Inflammatory macrophage treated with lipopolysaccharide for 4 hours (primary cell): Measurements from ENCODE around the gene HLA-G.

Source experiments
- DNase-seq: peaks from one replicate; pipeline ENCODE4 v3.0.0-alpha.2; 2020

HLA-G gene

DNA sequence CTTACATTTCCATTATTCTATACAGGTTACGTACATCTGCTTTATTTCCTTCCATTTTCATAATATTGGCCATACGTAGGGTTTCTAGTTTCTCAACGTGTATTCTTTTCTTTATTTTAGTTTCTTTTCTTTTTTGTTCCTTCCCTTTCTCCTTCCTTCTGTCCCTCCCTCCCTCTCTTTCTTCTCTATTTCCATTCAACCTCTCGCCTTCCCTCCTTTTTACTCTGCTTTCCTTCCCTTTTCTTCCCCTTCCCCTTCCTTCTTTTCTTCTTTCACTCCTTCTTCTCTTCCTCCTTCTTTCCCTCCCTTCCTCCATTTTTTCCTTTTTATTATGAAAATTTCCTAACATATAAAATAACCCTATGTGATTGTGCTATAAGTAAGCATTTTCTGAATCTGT, 8.7 kb upstream of the HLA-G start:
- DNase-seq = no peak

DNA sequence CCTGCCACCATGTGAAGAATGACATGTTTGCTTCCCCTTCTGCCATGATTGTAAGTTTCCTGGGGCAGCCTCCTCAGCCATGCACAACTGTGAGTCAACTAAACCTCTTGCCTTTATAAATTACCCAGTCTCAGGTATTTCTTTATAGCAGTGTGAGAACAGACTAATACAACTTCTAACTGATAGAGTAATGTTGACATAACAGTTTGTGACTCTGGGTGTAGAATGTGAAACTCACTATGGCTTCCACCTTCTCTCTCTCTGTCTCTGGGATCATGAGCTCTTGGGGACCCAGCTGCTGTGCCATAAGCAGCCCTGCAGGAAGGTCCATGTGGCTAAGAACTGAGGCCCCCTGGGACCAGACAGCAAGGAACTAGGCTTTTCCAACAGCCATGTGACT, 3.5 kb upstream of the HLA-G start:
- DNase-seq = no peak

GRCh38 chr6:29825848-29826247, 1.8 kb upstream of the HLA-G start:
- no peak for DNase-seq

GRCh38 chr6:29826271-29826670, 1.4 kb upstream of the HLA-G start:
- DNase-seq = no peak

GRCh38 chr6:29828471-29828797, 809 bp downstream of the HLA-G start:
- no peak for DNase-seq

- DNase-seq = no peak
Measured at GRCh38 chr6:29829766-29830165, 2.1 kb downstream of the HLA-G start.

DNA sequence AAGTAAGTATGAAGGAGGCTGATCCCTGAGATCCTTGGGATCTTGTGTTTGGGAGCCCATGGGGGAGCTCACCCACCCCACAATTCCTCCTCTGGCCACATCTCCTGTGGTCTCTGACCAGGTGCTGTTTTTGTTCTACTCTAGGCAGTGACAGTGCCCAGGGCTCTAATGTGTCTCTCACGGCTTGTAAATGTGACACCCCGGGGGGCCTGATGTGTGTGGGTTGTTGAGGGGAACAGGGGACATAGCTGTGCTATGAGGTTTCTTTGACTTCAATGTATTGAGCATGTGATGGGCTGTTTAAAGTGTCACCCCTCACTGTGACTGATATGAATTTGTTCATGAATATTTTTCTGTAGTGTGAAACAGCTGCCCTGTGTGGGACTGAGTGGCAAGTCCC, 2.8 kb downstream of the HLA-G start:
- no peak for DNase-seq

GRCh38 chr6:29831776-29832175, 4.2 kb downstream of the HLA-G start:
- no peak for DNase-seq

DNA sequence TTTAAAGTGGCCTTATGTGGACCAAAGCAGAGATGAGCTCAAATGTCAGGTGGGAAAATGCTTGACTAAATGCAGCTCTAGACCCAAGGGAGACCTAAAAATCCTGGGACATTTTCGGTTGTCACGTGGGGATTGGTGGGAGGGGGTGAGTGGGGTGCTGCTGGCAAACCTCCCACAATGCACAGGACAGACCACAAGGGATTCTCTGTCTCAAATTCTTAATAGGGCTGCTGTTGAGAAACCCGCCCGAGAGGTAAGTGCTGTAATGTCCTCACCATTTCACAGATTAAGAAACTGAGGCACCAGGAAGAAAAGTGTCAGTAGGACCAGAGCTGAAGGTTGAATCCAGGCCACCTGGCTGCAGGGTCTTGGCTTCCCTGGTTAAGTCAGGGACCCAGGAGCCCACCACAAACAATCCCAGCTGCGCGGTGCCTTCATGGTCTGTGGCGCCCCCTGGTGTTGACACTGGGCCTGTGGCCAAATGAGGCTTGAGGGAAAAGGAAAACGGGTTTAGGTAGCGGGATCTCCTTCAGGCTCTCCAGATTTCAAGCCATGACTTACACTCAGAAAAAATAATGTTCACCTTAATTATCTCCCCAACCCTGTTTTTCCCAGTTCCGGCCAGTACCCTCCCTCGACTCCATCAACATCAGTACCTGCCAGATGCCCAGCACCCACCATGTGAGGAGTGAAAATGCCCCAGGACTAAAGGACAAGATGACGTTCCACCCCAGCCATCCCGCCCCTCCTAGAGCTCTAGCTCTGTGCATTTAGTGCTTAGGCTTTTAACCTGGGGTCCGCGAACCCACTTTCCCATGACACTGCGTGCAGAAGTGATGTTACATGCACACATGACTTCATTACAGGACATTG, 7.2 kb downstream of the HLA-G start:
- peak; percentile 27 for DNase-seq

- DNase-seq = no peak
Measured at GRCh38 chr6:29839917-29840316, 12.3 kb downstream of the HLA-G start.

- DNase-seq = no peak
Measured at GRCh38 chr6:29841030-29841429, 13.4 kb downstream of the HLA-G start.

DNA sequence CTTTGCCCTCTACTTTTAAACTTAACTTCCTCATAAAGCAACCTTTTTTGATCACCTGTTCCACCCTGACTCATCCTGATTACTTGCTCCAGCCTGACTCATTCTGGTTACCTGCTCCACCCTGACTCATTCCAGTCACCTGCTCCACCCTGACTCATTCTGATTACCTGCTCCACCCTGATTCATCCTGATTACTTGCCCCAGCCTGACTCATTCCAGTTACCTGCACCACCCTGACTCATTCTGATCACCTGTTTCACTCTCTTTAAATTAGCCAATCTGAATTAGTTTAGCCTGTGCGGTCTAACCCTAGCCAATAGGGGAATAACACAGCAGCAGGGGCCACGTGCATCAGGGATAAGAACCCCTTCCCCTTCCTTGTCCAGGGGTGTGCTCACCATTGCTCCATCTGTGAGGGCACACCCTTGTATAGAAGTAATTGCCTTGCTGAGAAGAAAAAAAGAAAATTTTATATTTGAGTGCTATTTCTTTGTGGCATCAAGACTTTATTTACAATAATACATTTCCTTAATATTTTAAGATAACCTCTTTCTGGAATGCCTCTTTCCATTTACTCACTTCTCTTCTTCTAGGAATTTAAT, 17.9 kb downstream of the HLA-G start:
- DNase-seq = no peak

GRCh38 chr6:29847871-29848630, 20.4 kb downstream of the HLA-G start:
- DNase-seq = peak; percentile 65

- DNase-seq = peak; percentile 63
Measured at GRCh38 chr6:29850011-29850553, 22.5 kb downstream of the HLA-G start.

- no peak for DNase-seq
Measured at GRCh38 chr6:29851190-29851589, 23.6 kb downstream of the HLA-G start.

DNA sequence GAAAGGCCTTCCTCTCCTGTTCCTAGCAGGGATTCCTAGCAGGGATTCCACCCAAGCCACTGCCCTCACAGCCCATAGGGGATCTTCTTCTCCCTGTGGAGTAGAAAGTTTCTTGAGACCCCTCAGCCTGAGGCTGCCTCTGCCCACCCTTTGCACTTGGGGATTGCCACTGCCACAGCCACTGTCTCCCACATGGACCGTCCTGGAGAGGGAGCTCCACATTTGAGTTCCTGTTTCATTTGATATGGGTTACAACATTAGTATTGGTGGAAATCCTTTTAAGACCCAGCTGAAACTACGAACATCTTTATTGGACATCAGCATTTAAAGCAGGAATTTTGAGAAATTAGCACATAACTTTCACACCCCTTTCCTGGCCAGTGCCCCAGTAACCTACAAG, 25.6 kb downstream of the HLA-G start:
- DNase-seq = peak; percentile 22

DNA sequence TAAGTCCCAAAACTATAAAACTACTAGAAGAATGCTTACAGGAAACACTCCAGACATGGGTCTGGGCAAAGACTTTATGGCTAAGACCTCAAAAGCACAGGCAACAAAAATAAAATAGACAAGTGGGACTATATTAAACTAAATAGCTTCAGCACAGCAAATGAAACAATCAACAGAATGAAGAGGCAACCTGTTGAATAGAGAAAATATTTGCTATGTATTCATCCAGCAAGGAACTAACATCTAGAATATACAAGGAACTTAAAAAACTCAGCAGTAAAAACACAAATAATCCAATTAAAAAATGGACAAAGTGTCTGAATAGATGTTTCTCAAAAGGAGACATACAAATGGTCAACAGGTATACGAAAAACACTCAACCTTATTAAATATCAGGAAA, 30.4 kb downstream of the HLA-G start:
- DNase-seq = no peak

DNA sequence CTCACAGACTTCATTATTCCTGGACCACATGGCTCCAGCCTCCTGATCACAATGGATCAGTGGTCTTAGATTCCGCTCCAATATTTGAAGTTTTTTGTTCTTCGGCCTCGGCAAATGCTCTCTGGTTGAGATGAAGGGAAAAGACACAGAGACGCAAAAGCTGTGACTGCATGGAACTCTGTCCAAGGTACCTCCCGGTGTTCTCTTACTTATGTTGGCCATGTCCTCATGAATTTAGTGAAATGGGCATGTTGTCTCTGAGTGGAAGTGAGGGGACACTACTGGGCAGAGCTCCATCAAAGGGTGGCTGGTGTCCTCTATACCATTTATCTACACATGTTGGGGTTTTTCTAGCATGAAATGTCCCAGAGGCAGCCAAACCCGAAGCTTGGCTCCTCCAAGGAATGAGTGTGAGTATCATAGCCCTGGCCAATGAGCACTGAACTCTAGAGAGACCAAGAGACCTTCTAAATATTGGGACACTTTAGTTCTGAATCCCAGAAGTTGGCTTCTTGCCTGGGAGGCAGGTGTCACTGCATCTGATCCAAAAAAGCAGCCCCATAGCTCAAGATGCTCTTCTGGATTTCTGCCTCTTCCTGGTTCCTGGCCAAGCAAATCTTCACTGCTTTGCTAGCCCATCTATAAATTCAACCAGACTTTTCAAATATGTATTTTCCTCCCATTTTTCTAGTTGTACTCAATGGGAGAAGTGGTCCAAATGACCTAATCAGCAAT, 34.1 kb downstream of the HLA-G start:
- DNase-seq = no peak

- no peak for DNase-seq
Measured at GRCh38 chr6:29864037-29864810, 36.6 kb downstream of the HLA-G start.

DNA sequence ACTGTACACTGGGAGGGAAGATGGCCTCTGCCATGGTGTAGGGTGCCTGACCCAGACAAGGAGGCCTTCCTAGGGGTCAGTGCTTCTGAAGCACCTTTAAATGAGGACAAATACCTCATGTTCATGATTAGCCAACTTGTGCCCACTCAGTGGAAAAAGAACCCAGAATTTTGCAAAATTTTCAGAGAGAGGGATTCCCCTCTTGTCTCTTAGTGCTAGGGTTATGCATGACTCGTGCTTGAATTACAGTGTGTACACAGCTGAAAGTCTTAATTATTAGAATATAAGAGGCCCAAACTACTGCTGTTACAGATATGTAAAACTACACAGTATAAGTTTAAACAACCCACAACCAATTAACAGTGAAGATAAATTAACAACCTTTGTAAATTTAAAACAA, 38.0 kb downstream of the HLA-G start:
- no peak for DNase-seq

DNA sequence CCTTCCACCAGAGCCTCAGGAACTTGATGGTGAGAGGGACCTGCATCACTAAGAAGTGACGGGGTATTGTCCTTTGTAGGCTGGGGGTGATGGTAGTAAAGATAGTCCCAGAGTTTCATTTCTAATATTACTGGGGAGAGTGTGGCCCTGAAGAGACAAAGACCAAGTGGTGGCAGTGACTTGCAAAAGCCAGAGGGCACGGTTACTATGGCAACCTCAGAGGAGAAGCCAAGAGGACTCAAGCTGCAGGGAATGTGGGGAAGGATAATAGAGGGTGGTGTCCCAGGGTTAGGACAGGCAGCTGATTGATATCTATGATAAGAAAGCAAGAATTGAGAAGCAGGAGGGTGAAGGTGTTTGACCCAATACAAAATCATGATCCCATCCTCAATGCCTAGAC, 42.5 kb downstream of the HLA-G start:
- no peak for DNase-seq

DNA sequence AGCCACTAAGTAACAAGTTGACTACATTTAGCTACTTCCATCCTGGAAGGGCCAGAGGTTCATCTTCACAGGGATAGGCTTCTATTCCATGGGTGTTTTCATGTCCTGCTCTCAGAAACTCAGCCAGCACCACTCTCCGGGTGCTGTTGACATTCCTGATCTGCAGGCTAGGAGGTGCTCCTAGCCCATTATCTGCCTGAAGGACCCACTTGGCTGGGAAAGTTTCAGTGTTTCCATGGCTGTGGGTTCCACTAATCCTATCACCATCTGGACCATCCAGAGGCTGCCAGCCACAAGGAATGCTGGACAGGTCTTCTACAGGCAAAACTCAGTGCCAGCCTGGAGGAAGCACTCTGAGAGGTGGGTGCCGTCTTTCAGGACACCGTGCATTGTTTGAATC, 45.2 kb downstream of the HLA-G start:
- no peak for DNase-seq
